GM21619 (cell line): ENCODE measurements around the gene TMEM222.
"Not testable (repeated sequence)": the region's sequence is repeated elsewhere in the genome, so short reads cannot be mapped to it uniquely, and the experiment has no call there.

Source experiments
- ATAC-seq: cut with Tn5 transposase; IDR thresholded peaks from one replicate; pipeline ENCODE4 v1.9.1; 2021; ENCODE audit not compliant: unreplicated experiment

Gene TMEM222, protein sequence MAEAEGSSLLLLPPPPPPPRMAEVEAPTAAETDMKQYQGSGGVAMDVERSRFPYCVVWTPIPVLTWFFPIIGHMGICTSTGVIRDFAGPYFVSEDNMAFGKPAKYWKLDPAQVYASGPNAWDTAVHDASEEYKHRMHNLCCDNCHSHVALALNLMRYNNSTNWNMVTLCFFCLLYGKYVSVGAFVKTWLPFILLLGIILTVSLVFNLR

DNA sequence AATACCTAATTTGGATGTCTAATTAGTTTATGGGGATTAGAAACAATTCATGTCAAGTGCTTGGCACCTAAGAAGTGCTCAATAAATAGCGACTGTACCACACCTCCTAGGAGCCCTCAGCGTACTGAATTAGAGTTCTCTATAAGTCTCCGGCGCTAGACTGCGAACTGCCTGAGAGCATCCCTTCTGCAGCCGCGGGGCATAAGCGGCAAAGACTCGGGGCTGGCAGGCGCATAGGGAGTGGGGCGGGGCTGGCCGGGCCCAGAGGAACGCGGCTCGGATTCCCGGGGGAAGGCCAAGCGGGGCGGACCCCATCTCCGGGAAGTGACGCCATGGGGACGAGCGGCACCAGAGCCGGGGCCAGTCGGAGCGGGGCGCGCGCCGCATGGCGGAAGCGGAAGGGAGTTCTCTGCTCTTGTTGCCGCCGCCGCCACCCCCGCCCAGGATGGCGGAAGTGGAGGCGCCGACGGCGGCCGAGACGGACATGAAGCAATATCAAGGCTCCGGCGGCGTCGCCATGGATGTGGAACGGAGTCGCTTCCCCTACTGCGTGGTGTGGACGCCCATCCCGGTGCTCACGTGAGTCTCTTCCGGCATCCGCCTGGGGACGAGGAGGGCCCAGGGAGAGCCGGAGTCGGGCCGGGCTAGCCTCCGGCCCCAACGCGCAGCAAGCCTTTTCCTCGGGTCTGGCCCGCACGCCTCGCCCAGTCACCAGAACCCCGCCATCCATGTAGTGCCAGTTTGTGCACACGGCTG, at the start of gene TMEM222:
Gene TMEM222, plus strand, starts transcription at position 351 of the 756 bp plus-strand sequence. Its CDS starts 35 bp downstream, at position 386.
- peak; percentile 91 for ATAC-seq

DNA sequence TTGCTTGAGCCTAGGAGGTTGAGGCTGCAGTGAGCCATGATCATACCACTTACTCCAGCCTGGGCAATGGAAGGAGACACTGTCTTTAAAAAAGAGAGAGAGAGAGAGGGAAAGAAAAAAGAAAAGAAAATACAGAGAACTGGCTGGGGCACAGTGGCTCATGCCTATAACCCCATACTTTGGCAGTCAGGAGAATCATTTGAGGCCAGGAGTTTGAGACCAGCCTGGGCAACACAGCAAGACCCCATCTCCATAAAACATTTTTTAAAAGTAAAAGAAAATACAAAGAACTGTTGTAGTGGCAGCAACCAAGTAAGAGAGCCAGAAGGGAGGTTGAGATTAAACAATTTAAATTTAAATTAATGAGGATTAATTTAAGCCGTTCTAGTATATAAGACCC, 47.8 kb upstream of the TMEM222 start:
- no peak for ATAC-seq

DNA sequence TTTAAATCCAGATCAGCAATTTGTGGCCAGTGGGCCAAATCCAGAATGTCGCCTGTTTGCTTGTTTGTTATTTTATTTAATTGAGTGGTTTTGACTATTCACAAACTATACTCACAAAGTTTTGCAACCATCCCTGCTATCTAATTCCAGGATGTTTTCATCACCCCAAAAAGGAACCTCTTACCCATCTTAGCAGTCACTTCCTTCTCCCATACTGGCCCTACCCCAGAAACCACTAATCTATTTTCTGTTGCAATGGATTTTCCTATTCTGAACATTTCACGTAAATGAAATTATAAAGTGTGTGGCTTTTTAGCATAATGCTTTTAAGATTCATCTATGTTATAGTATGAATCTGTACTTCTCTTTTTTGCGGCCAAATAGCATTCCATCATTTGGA, 46.3 kb upstream of the TMEM222 start:
- no peak for ATAC-seq

DNA sequence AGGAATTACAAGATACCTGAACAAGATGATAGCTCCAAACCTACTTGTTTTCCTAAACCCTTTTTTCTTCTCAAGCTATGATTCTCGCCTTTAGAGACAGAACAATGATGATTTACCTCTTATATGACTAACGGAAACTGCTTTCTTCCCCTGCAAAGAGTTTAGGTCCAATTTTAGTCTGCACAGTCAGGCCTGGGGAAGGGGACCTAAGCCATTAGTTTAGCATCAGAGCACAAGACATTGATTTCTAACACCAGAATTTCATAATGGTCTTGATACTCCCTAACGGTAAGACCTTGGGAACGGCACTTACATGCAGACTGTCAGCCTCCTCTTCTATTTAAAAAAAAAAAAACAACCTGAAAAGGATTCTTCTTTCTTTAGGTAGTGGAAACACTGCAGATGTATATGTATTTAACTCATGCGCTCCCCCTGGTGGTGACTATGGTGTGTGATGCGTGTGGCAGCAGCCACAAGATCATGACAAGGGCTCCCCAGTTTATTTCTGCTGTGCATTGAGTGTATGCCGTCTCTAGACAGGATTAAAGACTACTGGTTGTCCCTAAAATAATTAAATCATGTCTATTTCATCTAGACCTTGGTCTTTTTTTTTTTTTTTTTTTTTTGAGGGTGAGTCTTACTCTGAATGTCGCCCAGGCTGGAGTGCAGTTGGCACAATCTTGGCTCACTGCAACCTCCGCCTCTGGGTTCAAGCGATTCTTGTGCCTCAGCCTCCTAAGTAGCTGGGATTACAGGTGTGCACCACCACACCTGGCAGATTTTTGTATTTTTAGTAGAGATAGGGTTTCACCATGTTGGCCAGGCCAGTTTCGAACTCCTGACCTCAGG, 37.3 kb upstream of the TMEM222 start:
- ATAC-seq, result no peak

DNA sequence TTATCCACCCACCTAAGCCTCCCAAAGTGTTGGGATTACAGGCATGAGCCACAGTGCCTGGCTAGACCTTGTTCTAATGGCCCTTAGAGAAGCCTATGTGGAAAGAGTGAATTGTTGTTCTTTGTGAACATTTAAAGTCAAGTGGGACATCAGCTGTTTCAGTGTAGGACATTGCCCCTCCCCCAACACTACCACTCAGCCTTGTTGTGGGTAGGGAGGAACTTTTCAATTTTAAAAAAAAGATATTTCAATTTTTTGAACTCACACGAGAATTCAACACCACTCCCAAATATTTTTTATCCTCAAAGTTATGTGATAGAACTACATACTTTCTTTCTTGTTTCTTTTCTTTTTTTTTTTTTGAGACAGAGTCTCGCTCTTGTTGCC, 36.7 kb upstream of the TMEM222 start:
- ATAC-seq, result no peak

DNA sequence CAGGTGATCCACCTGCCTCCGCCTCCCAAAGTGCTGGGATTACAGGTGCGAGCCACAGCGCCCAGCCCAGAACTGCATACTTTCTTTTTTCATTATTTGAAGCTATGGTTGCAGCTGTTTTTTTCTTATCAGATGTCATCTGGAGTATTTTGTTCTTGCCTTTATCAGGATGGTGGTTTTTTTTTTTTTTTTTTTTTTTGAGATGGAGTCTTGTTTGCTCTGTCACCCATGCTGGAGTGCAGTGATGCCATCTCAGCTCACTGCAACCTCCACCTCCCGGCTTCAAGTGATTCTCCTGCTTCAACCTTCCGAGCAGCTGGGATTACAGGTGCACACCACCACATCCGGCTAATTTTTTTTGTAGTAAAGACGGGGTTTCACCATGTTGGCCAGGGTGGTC, 36.1 kb upstream of the TMEM222 start:
- ATAC-seq, result not testable (repeated sequence)

DNA sequence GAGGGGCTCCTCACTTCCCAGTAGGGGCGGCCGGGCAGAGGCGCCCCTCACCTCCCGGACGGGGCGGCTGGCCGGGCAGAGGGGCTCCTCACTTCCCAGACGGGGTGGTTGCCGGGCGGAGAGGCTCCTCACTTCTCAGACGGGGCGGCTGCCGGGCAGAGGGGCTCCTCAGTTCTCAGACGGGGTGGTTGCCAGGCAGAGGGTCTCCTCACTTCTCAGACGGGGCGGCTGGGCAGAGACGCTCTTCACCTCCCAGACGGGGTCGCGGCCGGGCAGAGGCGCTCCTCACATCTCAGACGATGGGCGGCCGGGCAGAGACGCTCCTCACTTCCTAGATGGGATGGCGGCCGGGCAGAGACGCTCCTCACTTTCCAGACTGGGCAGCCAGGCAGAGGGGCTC, 32.8 kb upstream of the TMEM222 start:
- not testable (repeated sequence) for ATAC-seq

DNA sequence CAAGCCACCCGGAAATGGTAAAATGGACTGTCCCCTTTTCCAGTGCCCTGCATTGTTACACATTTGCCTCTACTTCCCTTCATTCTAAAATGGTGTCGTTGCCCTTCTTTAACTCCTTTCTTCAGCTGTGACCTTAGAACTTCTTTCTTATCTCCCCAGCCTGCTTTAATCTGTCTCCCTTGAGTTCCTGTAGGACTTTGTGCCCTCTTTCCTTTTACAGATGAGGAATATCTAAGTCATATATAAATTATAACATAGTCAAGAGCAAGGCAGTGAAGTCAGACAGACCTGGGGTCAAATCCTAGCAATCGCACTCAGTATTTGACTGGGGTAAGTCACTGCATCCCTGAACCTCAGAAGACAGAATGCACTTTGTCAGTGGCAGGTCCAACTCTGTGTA, 31.4 kb upstream of the TMEM222 start:
- no peak for ATAC-seq

DNA sequence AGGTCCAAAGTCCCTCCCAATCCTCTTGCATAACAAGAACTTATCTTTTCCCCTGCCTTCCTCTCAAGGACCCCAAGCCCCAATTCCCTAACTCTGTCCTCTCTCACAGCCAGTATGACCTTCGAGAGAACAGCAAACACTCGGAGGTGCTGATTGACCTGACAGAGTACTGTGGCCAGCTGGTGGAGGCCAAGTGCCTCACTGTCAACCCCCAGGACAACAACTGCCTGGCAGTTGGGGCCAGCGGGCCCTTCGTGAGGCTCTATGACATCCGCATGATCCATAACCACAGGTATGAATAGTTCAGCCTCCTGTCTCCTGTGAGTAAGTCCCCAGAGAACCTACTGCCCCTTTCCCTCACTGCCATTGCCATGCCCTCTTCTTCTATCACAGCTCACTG, 29.9 kb upstream of the TMEM222 start:
- ATAC-seq, result no peak

DNA sequence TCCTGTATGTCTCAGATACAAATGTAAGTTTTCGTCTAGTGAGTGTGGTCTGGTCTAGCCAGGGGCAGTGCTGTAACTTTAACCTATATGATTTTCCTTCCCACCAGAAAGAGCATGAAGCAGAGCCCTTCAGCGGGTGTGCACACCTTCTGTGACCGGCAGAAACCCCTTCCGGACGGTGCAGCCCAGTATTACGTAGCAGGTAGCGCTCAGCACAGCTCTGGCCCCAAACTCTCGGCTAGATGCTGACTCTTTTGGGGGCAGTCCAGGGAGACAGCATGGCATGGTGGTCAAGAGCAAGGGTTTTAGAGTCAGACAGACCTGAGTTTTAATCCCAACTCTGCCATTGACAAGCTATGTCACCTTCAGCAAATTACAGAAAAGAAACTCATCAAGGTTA, 28.0 kb upstream of the TMEM222 start:
- ATAC-seq, result no peak

DNA sequence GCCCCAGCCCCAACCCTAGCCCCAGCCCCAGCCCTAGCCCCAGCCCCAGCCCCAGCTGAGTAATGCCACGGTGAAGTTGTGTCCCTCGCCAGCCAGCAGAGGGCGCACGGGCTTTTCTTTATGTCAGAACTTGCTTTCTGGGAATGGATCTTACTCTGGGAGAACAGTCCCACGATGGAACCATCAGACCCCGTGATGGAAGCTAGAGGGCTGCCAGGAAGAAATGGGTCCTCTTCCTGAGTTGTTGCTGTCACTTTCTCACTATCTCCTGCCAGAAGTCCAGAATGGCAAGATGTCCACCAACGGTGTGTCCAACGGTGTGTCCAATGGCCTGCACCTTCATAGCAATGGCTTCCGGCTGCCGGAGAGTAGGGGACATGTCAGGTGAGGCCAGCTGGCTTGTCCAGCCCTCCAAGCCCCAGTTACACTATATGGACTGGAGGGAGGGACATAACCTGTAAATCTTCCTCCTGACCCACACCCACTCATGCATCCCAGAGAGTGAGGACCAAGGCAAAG, 25.1 kb upstream of the TMEM222 start:
- ATAC-seq, result no peak

DNA sequence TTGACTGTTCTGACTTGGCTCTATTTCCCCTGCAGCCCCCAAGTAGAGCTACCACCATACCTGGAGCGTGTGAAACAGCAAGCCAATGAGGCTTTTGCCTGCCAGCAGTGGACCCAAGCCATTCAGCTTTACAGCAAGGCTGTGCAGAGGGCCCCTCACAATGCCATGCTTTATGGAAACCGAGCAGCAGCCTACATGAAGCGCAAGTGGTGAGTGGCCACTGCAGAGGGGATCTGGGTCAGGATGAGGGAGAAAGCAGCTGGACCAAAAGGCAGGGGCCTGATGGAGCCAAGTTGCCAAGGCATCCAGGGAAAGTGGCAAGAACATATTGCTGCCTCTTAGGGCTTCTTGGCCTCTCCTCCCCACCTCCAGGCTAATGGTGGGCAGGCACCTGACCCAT, 24.1 kb upstream of the TMEM222 start:
- no peak for ATAC-seq

DNA sequence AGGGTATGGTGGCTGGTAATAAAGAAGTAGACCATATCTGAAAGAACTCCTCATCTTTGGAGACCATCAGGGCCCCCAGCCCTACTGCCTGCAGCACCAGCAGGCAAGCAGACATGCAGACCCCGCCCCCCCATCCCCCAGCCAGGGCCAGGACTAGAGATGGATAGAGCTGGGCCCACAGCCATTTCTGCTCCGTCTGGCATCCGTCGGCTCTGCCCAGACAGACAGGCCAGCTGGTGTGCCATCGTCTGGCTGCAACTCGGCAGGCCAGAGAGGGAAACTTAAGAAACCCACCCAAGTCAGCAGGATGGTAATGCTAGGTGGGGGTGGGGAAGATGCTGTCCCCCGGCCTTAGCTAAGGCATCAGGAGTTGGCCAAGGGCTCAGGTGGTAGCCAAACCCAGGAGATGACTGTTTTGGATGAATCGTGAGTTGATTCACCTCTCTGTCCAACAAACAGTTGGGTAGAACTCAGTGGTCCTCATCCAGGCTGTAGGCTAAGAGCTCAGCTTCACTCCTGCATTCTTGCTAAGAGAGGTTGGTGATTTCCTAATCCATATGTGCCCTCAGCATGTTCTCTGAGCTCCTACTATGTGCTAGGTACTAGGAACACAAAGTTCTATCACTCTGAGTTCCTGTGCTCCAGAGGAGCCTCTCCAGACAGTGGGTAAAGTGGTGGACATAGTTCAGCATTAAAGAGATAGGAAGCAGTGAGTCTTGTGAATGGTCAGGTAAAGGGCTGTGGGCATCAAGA, 23.2 kb upstream of the TMEM222 start:
- ATAC-seq, result no peak

DNA sequence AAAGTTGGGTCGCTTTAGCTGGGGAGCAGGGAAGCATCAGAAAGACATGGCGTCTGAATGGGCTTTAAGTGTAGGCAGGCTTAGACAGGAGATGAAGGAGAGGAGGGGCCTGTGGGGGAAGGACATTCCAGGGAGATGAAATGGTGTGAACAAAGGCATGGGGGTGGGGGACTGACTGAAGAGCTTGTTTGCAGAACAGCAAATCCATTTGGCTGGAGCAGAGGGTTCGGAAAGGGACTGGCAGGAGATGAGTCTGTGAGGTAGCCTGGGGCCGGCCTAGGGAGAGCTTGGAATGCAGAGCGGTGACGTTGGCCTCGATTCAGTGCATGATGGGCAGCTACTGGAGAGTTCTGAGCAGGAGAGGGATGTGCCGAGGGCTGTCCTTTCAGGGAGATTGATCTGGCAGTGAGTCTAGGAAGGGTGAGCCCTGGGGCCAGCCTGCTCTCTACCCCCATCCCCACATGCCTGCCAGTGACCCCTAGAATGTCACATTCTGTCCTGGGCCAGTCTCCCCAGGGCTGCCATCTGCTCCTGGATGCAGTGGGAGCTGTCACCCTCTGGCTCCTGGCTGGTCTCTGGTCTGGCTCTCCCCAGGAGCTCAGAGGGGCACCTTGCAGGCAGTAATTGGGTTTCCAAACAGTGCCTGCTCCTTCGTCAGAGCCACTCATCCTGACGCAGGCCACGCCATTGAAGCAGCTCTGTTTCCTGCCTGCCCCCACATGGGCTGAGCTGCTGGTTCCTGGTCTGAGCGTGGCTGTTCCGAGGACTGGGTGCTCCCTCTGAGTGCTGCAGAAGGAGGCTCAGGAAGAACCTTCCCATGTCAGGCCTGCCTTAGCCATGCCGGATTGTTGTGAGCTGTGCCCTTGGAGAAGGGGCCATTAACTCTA, 22.3 kb upstream of the TMEM222 start:
- no peak for ATAC-seq

DNA sequence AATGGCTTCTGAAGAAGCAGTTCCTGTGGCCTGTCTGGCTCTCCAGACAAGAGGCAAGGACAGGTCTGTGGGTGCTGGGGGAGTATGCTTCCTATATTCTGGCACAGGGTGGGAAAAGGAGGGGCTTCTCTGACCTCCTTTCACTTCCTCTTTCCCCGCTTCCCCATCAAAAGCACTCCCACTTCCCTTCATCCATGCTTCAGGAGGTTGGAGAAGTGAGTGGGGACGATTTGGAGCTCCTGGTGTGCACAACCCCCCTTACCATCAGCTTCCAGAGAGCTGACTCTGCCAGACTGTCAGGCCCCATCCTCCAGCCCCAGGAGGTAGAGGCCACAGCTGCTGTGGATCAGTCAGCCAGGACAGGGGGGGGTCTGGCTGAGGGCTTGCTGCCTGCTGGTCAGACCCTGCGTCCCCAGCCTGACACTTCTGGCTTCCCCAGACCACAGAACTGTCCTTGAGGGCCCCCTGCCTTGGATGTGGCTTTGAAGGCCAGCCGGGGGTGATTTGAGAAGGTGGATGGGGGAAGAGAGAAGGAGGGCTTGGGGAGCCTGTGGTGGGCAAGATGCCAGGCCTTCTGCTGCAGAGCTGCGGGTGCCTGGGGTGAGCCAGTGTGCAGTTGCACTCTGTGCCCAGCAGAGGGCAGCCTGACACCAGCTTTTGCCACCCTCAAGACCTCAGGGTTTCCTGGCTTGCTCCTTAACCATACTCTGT, 21.5 kb upstream of the TMEM222 start:
- ATAC-seq, result no peak

DNA sequence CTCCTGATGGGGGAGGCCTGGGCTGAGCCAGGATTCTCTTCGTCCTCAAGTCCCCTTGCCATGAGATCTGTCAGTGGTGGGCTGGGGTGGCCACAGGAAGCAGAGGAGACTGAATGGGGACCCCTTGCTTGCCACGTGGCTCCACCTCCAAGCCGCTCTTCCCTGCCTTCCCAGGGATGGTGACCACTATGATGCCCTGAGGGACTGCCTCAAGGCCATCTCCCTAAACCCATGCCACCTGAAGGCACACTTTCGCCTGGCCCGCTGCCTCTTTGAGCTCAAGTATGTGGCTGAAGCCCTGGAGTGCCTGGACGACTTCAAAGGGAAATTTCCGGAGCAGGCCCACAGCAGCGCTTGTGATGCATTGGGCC, 20.9 kb upstream of the TMEM222 start:
- no peak for ATAC-seq

DNA sequence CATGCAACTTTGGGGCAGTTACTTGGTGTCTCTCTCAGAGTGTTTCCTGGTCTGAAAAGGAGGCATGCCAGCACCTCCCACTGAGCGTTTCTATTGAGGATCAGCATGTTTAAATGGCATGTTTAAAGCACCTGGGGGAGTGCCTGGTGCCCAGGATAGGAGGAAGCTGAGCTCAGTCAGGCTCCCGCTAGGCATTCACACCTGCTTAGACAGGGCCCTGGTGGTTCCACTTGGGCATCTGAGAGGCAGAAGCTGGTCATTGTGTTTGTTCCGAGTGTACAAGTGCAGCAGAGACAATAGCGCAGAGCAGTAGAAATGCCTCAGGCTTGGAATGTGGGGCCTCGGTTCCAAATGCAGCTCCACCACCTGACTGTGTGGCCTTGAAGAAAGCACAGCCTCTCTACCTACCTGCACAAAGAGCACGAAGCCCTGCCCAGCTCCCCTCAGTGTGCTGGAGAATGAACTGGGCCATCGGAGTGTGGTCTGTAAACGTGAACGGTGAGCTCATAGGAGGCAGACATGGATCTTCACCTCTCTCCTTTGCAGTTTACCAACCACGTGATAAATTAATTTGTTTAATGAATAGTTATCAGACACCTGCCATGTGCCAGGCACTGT, 20.3 kb upstream of the TMEM222 start:
- no peak for ATAC-seq

DNA sequence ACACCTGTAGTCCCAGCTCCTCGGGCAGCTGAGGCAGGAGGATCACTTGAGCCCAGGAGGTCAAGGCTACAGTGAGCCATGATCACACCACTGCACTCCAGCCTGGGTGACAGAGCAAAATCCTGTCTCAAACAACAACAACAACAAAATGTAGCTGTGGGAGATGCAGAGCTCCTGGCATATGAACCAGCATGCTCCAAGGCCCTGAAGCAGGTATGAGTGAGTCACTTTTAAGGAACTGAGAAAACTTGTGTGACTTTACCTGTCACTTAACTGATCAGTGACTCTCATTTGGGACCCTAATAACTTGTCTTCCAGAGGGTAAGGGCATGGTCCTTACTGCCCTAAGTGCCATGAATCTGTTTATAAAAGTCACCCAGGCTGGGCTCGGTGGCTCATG, 19.4 kb upstream of the TMEM222 start:
- ATAC-seq, result no peak

DNA sequence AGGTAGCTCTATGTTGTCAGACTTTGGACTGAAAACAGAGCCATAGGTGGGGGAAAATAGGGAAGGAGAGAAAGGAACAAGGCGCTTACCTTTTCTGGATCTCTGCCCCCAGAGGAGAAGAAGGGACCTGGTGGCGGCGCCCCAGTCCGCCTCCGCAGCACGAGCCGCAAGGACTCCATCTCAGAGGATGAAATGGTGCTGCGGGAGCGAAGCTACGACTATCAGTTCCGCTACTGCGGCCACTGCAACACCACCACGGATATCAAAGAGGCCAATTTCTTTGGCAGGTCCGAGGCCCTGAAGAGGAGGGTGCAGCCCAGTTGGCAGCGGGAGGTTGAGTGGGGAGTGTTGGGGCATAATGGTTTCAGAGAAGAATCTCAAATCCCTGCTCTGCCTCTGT, 18.5 kb upstream of the TMEM222 start:
- ATAC-seq, result no peak
